T-helper 9 cell (primary cell): ENCODE measurements around the gene SENP3.
A peak's percentile ranks its signal among the peaks of the same experiment; 100 is the strongest.

ENCODE experiments used
- DNase-seq: peaks from one replicate; pipeline ENCODE4 v3.0.0-alpha.2; 2020

Gene SENP3

DNA sequence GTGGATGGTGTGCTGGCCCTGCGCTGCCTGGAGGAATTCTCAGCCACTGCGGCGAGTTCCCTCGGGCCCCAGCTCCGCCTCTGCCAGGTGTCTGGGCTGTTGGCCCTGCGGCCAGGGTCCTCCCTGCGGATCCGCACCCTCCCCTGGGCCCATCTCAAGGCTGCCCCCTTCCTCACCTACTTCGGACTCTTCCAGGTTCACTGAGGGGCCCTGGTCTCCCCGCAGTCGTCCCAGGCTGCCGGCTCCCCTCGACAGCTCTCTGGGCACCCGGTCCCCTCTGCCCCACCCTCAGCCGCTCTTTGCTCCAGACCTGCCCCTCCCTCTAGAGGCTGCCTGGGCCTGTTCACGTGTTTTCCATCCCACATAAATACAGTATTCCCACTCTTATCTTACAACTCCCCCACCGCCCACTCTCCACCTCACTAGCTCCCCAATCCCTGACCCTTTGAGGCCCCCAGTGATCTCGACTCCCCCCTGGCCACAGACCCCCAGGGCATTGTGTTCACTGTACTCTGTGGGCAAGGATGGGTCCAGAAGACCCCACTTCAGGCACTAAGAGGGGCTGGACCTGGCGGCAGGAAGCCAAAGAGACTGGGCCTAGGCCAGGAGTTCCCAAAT, 4.5 kb upstream of the SENP3 start:
- no peak for DNase-seq

DNA sequence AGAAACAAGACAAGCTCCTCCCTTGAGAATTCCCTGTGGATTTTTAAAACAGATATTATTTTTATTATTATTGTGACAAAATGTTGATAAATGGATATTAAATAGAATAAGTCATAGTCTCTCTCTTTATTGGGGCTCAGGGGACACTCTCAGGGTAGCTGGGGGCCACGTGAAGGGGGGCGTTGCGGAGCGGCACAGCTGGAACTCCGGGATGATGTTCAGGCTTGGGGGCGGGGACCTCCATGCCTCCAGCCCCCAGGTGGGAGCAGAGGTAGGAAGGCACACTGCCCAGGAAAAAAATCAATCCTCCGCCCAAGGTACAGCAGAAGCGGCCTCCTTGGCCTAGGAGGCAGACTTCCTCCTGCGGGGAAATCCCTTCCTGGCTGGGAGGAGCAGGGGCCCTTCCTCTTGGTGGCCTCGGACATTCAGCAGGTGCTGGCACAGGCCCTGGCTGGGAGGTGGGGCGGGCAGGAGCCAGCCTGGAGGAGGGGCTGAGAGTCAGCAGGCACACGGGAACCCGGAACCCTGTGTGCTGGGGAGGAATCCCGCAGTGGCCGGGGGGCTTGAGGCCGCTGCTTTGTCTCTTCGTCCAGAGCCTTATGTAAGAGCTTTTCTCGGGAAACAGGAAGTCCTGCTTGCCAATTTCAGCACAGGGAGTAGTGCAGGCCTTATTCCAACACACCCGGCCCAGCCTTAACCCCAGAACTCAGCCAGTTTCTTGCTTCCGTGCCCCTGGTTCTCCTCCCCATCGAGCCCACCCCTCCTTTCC, 3.8 kb upstream of the SENP3 start:
- DNase-seq = no peak

- no peak for DNase-seq
These were observed 3.0 kb upstream of the SENP3 start, which contains the start of gene TNFSF13 for GRCh38 chr17:7558544-7559319. Gene TNFSF13 (plus strand): TSS chr17:7558750. CDS start chr17:7559040, 290 bp downstream.

DNA sequence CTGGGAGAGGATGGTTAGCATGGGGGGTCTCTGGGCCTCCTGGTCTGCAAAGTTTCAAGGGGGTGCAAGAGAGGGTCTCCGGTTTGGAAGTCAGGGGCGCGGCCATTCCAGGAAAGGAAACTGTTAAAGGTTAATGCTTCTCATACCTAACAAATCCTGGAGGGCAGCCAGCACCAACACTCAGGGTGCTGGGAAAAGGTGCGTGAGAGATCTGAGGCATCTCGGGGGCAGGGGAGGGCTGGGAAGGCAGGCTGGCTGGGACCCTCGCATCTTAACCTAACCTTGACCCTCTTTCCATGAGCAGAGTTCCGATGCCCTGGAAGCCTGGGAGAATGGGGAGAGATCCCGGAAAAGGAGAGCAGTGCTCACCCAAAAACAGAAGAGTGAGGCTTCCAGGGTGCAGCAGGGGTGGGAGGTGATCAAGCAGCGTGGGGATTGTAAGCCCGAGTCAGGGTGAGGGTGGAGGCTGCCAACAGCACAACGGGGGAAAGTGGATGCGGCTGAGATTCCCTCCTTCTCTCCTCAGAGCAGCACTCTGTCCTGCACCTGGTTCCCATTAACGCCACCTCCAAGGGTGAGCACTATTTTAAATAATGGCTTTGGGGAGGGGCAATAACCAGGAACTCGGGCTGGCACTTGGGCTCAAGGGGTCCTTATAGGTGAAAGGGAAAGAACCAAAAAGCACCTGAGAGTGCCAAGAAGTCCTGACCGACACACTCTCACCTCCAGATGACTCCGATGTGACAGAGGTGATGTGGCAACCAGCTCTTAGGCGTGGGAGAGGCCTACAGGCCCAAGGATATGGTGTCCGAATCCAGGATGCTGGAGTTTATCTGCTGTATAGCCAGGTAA, 2.2 kb upstream of the SENP3 start:
- no peak for DNase-seq

GRCh38 chr17:7560172-7561027, 1.3 kb upstream of the SENP3 start:
- peak; percentile 33 for DNase-seq

DNA sequence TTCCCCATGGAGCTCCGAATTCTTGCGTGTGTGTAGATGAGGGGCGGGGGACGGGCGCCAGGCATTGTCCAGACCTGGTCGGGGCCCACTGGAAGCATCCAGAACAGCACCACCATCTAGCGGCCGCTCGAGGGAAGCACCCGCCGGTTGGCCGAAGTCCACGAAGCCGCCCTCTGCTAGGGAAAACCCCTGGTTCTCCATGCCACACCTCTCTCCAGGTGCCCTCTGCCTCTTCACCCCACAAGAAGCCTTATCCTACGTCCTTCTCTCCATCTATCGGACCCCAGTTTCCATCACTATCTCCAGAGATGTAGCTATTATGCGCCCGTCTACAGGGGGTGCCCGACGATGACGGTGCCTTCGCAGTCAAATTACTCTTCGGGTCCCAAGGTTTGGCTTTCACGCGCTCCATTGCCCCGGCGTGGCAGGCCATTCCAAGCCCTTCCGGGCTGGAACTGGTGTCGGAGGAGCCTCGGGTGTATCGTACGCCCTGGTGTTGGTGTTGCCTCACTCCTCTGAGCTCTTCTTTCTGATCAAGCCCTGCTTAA, 617 bp upstream of the SENP3 start:
- peak; percentile 76 for DNase-seq

DNA sequence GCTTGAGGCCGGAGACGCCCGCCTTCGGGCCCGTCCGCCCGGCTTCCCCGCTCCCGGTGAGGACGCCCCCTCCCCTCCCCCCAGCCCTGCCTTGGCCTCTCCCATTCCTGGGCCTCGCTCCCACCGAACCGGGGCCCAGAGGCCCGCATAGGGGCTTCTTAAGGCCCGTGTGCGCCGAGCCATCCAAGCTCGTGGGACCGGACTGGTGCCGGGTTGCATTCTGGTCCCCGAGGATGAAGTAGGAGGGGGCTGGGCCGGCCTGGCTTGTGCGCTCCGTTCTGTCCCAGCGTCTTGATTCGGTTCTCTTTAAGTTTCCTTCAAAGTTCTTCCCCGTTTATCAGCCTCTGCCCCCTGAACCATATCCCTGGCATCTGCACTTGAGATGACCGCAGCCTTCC, 488 bp downstream of the SENP3 start:
- no peak for DNase-seq

DNA sequence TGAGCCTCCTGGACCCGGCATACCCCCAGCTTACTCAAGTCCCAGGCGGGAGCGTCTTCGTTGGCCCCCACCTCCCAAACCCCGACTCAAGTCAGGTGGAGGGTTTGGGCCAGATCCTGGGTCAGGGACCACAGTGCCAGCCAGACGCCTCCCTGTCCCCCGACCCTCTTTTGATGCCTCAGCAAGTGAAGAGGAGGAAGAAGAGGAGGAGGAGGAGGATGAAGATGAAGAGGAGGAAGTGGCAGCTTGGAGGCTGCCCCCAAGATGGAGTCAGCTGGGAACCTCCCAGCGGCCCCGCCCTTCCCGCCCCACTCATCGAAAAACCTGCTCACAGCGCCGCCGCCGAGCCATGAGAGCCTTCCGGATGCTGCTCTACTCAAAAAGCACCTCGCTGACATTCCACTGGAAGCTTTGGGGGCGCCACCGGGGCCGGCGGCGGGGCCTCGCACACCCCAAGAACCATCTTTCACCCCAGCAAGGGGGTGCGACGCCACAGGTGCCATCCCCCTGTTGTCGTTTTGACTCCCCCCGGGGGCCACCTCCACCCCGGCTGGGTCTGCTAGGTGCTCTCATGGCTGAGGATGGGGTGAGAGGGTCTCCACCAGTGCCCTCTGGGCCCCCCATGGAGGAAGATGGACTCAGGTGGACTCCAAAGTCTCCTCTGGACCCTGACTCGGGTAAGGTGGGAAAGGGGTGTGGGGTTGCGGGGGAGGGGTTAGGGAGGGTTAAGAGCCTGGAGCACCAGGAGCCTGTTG, 1.6 kb downstream of the SENP3 start:
- DNase-seq = no peak

DNA sequence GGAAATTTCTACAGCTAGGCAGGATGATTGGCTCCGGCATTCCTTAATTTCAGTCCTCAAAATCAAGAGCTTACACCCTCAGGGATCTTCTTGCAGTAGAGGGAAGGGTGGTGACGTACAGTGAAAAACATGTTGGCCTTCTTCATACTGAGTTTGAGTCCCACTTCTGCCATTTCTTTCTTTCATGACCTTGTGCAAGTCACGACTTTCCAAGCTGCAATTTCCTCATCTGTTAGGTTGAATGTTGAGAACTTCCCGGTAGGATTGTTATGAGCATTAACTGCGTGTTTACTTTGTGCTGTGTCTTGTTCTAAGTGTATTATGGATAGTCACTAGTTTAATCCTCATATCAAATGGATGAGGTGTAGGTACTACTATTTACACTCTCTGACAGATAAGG, 7.9 kb downstream of the SENP3 start:
- no peak for DNase-seq

- DNase-seq = no peak
These were observed 8.6 kb downstream of the SENP3 start for GRCh38 chr17:7570351-7570750.

DNA sequence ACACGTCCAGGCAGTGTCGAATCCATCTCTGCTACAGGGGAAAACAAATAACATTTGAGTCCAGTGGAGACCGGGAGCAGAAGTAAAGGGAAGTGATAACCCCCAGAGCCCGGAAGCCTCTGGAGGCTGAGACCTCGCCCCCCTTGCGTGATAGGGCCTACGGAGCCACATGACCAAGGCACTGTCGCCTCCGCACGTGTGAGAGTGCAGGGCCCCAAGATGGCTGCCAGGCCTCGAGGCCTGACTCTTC, 10.5 kb downstream of the SENP3 start:
- DNase-seq = no peak

DNA sequence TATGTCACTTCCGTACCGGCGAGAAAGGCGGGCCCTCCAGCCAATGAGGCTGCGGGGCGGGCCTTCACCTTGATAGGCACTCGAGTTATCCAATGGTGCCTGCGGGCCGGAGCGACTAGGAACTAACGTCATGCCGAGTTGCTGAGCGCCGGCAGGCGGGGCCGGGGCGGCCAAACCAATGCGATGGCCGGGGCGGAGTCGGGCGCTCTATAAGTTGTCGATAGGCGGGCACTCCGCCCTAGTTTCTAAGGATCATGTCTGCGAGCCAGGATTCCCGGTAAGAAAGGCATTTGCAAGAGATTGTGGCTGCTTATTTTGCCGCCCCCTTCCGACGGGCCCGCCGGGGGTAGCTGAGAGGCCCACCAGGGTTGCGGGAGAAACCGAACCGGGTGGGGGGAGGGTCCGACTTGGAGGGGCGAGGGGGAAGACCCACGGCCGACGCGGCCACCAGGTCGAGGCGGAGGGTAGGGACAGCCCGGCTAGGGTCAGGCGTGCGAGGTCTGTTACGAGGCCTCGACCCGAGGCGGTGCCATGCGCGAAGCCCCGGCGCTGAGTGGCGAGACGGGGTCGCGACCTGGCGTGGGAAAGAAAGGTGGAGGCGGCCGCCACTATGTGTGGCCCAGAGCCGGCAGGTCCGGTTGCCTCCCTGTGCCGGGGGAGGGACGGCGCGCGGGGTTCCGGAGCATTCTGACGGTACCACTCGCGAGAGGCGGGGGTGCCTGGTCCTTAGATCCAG, 11.0 kb downstream of the SENP3 start:
- peak; percentile 99 for DNase-seq

DNA sequence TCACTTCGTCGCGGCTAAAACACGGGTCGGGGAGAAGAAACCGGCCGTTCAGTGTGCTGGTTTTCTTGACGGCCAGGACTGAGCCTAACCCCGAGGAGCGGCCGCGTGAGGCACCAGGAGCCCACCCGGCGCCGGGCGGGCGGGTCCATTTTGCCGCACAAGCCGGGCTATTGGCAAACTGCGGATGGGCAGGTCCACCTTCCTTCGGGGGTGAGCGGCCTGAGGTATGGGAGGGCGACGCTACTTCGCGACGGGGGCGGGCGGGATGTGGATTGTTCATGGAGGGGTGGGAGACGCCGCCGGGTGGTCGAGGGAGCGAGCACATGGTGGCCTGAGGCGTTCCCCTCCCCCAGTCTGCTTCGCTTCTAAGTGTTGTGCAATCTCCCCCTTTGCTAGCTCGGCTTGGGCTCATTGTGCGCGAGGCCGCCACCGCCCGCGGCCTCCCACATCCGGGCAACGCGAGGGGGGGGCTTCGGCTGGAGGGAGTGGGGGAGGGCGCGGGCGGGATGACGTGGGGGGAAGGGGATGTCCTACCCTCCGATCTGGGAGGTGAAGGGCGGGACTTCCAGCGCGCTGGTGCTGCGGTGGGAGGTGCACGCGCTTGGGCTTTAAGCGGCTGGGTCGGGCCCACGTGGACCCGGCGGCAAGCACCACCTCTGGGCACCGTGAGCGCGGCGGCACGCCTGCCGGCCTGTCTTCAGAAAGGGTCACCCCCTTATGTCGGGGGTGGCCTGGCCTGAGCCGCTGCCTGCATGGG, 11.8 kb downstream of the SENP3 start:
- DNase-seq = peak; percentile 90

GRCh38 chr17:7574176-7574953, 12.6 kb downstream of the SENP3 start:
- DNase-seq = no peak

DNA sequence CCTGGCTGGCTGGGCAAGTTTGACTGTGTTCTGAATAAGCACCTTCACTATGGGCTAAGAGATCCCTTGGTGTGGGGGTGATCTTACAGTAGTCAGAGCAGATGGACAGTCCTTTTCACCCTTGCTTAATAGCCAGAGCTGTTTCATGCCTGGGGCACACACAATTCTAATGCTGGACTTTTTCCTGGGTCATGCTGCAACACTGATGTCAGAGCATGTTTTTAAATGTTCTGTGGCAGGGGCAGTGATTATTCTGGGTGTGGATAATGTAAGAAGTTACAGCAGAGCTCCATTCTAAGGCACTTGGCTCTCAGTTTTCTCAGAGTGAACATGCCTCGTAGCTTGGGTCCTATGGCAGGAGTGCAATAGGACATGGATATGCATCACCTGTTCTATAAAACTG, 13.8 kb downstream of the SENP3 start:
- no peak for DNase-seq

- no peak for DNase-seq
These were observed 14.2 kb downstream of the SENP3 start for GRCh38 chr17:7575959-7576358.

DNA sequence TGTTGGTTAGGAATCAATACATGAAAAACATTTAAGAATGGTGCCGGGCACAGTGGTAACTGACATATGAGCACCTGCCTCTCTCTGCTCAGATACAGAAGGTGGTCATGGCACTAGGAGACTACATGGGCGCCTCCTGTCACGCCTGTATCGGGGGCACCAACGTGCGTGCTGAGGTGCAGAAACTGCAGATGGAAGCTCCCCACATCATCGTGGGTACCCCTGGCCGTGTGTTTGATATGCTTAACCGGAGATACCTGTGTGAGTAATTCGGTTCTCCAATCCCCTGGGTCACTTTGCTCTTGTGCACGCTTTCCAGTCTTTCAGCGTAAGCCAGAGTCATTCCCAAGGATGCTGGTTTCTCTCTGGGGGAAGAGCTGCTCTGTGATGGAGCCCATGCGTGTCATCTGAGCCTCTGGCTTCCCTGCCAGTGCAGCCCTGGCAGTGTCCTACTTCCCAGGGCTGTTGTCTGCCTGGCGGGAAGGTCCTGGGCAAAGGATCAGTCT, 14.8 kb downstream of the SENP3 start:
- DNase-seq = no peak
